PFSK-1 (cell line): ENCODE measurements around the gene MMP11.

Experiments used
- FOXP2 ChIP-seq: optimal IDR thresholded peaks from 2 replicates; pipeline ENCODE3; 2011; ENCODE audit warnings: borderline replicate concordance, control low read depth, inconsistent platforms; ENCODE audit not compliant: insufficient read depth; ENCODE audit errors: extremely low read length, extremely low read depth
- POLR2AphosphoS5 ChIP-seq: IDR thresholded peaks from 2 replicates; pipeline ENCODE4 v1.6.1; 2012; ENCODE audit warnings: low read depth, mild to moderate bottlenecking, control low read depth, low read length, moderate library complexity
- REST ChIP-seq, 2 experiments: IDR thresholded peaks; 2 replicates each; pipeline versions ENCODE4 v1.6.1 to v1.8.0; 2011 to 2012; ENCODE audit warnings: low read depth in 2 of 2, low read length in 2 of 2, control low read depth in 1 of 2, inconsistent platforms in 1 of 2, mild to moderate bottlenecking in 1 of 2, moderate library complexity in 1 of 2; ENCODE audit not compliant: insufficient read depth in 1 of 2
- SIN3A ChIP-seq: IDR thresholded peaks from 2 replicates; pipeline ENCODE4 v1.6.1; 2012; ENCODE audit warnings: mild to moderate bottlenecking, low read length, moderate library complexity, borderline replicate concordance; ENCODE audit not compliant: insufficient read depth
- TAF1 ChIP-seq: IDR thresholded peaks from 2 replicates; pipeline ENCODE4 v1.6.1; 2012; ENCODE audit warnings: low read length, control low read depth, borderline replicate concordance; ENCODE audit not compliant: insufficient read depth

The MMP11 gene

GRCh38 chr22:23818541-23818940 is 45.9 kb downstream of the MMP11 start:
- TF ChIP-seq SIN3A, result no peak
- TF ChIP-seq POLR2AphosphoS5, result no peak
- no peak for TF ChIP-seq REST (IDR thresholded peaks at IDR 0.05; ENCODE audit: insufficient read depth in 1 of 2, low read depth in 2 of 2, low read length in 2 of 2)
- no peak for TF ChIP-seq TAF1
- no peak for TF ChIP-seq FOXP2

- TF ChIP-seq SIN3A (no peak), TAF1 (no peak), POLR2AphosphoS5 (no peak), REST (IDR thresholded peaks at IDR 0.05; ENCODE audit: insufficient read depth in 1 of 2, low read depth in 2 of 2, low read length in 2 of 2) (no peak), FOXP2 (no peak)
Measured at GRCh38 chr22:23820748-23821211, 48.1 kb downstream of the MMP11 start.

GRCh38 chr22:23822101-23822671 is 49.5 kb downstream of the MMP11 start:
- TF ChIP-seq SIN3A (no peak), FOXP2 (no peak), POLR2AphosphoS5 (no peak), REST (IDR thresholded peaks at IDR 0.05; ENCODE audit: insufficient read depth in 1 of 2, low read depth in 2 of 2, low read length in 2 of 2) (no peak), TAF1 (no peak)

GRCh38 chr22:23823331-23823791 is 50.7 kb downstream of the MMP11 start:
- TF ChIP-seq REST (IDR thresholded peaks at IDR 0.05; ENCODE audit: insufficient read depth in 1 of 2, low read depth in 2 of 2, low read length in 2 of 2) (no peak), TAF1 (no peak), POLR2AphosphoS5 (no peak), FOXP2 (no peak), SIN3A (no peak)
